GM19452 (cell line): ENCODE results near the gene CDK5.
"Not testable (repeated sequence)": the region's sequence is repeated elsewhere in the genome, so short reads cannot be mapped to it uniquely, and the experiment has no call there.

Experiments
- ATAC-seq: cut with Tn5 transposase; IDR thresholded peaks from one replicate; pipeline ENCODE4 v1.9.1; 2021; ENCODE audit not compliant: unreplicated experiment

CDK5 gene

DNA sequence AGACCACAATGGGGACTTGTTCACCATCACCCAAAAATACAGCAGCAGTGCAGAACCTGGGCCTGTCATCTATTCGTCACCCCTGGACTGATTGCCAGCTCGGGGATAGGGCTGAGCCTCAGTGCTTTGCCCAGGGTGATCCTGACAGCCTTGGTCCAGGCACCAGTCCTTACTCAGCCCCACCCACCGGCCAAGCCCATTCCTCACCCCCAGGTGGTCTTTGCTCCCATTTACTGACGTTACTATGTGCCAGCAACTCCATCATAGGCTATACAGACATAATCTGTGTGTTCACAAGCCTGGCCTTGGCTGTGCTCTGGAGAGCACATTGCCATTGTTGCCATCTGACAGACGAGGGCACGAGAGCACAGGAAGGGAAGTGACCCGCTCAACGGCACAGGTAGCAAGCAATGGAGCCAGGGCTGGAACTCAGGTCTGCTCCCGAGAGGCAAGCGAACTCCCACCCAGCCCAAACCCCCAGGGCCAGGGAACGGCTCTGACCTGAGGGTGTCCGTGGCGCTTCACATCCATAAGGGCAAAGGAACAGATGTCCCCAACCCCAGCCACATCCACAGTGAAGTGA lies 40.2 kb downstream of the CDK5 start:
- ATAC-seq: no peak

DNA sequence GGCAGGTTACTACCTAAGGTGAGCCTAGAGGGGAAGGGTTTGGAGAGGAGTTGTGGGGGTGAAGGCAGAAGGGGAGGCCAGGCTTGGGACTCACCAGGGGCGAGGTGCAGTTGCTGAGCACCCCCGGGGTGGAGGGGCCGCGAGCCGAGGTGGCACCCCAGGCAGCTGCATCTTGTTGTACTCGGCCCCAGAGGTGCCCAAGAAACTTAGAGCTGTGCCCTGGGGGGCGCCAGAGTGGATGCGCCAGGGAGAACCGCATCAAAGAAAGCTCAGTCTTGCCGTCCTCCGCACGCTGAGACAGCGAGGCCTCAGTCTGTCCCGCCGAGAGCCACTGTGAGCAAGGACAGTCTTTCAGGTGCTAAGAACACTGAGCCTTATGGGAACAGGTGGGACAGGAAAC lies 40.8 kb downstream of the CDK5 start:
- no peak for ATAC-seq

DNA sequence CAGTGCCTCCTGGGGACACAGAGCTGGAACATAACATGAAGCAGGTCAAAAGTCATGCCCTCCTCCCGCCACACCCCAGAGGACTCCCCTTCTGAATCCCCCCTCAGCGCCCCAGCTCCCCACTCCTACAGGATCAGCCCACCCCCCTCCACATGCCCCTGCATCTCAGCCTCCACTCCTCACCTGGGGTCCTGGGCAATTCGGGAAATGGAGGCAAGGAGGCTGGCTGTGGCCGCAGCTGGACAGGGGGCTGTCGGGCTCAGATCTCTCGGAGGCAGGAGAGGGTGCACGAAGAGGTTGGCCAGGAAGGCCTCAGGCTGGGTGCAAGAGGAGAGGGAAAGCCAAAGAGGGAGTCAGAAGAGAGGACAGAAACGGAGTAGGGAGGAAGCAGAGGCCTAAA lies 41.2 kb downstream of the CDK5 start:
- ATAC-seq: no peak

DNA sequence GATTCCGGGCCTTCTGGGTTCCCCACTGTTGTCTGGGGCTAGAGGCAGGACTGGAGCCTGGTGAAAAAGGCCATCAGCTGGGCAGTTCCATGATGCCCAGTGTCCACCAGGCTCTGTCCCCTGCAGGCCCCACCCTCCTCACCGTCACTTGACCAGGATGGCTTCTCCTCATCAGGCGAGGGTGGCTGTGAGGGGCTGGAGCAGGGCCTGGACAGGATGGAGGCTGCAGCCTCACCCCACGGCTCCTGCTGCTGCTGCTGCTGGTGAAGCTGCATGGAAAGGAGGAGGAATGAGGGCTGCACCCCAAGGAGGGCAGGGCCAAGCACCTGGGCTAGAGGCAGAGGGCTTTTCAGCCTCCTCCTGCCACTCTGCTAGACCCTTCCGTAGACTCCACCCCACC lies 41.7 kb downstream of the CDK5 start:
- ATAC-seq: no peak

DNA sequence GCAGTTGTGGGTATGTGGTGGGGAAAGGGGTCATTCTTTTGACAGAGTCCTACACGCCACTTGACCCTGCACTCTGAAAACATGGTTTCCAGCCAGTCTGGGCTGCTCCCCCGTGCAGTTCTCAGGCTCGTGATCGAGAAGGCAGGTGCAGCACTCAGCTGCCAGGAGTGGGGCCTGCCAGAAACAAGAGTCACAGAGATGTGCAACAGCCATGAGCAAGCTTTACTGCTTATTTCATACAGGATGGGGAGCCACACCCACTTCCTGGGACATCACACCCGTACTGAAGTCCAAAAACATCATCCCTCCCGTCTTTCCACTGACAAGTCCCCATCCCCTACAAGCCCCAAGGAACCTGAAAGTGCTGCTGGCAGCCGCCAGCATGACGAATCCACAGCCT lies 42.7 kb downstream of the CDK5 start:
- no peak for ATAC-seq

DNA sequence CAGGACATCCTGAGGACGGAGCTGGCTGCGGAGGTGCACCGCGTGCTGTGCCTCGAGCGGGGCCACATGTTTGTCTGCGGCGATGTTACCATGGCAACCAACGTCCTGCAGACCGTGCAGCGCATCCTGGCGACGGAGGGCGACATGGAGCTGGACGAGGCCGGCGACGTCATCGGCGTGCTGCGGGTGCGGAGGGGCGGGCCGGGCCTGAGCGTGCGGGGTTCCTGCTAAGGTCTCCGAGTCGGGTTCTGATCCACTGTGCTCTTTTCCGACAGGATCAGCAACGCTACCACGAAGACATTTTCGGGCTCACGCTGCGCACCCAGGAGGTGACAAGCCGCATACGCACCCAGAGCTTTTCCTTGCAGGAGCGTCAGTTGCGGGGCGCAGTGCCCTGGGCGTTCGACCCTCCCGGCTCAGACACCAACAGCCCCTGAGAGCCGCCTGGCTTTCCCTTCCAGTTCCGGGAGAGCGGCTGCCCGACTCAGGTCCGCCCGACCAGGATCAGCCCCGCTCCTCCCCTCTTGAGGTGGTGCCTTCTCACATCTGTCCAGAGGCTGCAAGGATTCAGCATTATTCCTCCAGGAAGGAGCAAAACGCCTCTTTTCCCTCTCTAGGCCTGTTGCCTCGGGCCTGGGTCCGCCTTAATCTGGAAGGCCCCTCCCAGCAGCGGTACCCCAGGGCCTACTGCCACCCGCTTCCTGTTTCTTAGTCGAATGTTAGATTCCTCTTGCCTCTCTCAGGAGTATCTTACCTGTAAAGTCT lies 43.8 kb downstream of the CDK5 start:
- no peak for ATAC-seq

DNA sequence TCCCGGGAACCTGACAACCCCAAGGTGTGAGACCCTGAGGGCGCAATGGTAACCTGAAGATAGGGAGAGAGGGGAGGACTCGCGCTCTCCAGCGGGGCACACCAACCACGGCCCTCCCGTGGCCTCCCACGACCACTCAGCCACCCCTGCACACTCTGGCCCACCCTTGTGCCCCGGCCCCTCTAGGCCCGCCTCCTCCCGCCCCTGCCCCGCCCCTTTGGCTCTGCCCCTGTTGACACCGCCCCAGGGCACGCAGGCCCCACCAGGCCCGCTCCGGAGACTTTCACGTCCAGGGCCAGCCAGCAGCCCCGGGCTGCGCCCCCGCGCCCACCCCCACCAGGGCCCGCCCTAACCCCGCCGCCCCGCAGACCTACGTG lies 44.4 kb downstream of the CDK5 start:
- ATAC-seq: no peak

DNA sequence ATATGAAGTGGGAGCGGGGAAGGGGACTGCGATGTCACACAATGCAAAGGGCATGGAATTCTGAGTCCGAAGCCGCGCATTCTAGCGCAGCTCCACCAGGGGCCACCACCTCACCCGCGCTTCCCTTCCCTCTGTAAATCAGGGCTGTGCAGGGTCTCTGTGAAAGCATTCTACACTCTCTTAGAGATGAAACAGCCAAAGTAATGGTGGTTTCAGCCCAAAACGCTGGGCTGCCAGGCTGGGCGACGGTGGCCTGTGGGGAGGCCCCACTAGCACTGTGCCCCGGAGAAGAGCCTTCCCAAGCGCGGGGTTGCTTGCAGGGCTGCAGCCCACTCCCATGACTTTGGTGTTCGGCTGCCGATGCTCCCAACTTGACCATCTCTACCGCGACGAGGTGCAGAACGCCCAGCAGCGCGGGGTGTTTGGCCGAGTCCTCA lies 44.8 kb downstream of the CDK5 start:
- no peak for ATAC-seq

DNA sequence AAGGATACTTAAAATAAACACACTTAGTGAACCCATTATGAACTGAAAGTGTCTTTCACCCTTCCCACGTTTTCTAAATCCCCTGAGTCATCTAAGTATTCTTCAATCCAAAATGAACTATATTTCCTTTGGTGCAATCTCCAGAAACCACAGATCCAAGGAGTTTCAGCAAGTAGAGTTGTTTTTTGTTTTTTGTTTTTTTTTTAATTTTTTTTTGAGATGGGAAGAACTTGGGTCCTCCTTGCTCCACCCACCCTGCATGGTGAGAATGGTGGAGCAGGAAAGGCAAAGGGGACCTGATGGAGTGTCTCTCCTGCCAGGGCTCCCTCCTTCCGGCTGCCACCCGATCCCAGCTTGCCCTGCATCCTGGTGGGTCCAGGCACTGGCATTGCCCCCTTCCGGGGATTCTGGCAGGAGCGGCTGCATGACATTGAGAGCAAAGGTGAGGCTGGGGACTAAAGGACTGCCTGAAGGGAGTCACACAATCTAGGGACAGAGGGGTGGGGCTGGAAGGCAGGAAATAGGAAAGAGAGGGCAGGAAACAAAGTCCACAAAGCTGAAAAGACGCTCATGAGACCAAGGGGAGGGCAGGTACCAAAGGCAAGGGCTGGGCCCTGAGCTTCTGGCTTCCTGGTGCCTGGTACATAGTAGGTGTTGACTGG lies 45.5 kb downstream of the CDK5 start:
- no peak for ATAC-seq

DNA sequence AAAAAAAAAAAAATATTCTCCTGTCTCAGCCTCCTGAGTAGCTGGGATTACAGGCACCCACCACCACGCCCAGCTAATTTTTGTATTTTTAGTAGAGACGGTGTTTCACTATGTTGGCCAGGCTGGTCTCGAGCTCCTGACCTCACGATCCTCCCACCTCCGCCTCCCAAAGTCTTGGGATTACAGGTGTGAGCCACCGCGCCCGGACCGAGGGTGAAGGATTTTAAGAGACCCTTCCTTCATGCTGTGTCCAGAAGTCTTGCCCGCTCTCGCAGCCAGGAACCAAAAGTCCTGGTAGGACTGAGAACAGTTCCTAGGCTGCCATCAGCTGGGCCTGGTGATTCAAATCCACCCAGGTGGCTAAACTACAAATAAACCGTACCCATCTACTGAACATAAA lies 46.1 kb downstream of the CDK5 start:
- ATAC-seq: not testable (repeated sequence)

DNA sequence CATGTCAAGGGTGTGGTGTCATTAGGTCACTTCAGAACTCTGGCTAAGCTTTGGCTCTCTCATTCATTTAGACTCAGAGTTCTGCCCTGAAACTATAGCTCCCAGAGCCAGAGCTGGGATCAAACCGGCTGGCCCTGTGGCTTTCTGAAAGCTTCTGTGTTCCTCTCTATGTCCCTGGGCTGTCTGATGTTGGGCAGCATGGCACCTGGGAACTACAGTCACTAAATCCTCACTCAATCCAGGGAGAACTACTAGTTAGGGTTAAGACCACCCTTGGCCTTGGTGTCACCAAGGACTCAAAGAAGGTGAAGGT lies 46.6 kb downstream of the CDK5 start:
- no peak for ATAC-seq

DNA sequence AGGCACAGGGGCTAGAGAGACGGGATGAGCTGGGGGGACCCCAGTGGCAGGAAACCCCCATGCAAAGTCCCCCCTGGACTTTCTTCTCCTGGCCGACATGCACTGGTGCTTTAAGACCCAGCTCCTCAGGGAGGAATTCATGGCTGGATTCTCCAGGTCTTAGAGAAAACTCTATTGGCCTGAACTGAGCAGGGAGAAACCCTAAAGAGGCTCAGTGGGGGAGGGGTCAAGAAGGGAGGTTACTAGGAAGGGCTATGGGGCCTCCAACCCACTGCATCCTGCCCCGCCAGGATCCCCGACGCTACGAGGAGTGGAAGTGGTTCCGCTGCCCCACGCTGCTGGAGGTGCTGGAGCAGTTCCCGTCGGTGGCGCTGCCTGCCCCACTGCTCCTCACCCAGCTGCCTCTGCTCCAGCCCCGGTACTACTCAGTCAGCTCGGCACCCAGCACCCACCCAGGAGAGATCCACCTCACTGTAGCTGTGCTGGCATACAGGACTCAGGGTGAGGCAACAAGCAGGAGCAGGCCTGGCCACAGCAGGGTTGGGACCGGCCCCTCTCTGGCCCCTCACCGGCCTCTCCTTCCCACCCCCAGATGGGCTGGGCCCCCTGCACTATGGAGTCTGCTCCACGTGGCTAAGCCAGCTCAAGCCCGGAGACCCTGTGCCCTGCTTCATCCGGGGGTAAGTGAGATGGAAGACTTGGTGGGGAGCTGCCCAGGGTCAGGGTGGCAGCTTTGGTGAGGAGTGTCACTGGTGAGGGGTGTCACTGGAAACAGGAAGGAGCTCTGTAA lies 47.2 kb downstream of the CDK5 start:
- no peak for ATAC-seq

DNA sequence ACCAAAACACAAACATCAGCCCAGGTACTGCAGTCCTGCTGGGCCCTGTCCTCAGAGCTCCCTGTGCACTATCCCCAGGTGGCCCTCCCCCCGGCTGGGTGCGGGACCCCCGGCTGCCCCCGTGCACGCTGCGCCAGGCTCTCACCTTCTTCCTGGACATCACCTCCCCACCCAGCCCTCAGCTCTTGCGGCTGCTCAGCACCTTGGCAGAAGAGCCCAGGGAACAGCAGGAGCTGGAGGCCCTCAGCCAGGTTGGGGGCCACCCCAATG lies 47.7 kb downstream of the CDK5 start:
- ATAC-seq: no peak

DNA sequence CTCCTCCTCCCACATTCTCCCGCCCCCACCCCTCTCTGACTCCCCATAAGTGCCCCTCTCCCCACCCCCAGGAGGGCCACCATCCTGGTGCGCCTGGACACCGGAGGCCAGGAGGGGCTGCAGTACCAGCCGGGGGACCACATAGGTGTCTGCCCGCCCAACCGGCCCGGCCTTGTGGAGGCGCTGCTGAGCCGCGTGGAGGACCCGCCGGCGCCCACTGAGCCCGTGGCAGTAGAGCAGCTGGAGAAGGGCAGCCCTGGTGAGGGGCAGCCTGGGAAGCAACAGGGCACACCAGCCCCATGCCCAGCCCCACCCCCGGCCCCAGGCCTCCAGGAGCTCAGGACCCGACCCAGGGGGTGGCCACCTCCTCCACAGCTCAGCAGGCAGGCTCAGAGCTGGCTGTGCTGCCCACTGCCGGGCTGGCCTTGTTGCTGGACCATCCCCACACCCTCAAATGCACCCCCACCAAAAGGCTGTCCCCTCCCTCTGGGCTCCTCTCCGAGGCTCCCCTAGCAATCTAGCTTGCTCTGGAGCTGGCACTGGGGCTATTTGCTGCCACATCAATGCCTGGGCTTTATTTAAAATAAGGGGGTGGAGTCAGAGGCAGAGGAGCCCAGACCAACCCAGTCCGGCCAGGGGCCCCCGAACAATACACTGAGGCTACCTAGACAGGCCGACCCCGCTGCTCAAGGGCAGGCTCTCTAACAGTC lies 48.2 kb downstream of the CDK5 start:
- no peak for ATAC-seq

DNA sequence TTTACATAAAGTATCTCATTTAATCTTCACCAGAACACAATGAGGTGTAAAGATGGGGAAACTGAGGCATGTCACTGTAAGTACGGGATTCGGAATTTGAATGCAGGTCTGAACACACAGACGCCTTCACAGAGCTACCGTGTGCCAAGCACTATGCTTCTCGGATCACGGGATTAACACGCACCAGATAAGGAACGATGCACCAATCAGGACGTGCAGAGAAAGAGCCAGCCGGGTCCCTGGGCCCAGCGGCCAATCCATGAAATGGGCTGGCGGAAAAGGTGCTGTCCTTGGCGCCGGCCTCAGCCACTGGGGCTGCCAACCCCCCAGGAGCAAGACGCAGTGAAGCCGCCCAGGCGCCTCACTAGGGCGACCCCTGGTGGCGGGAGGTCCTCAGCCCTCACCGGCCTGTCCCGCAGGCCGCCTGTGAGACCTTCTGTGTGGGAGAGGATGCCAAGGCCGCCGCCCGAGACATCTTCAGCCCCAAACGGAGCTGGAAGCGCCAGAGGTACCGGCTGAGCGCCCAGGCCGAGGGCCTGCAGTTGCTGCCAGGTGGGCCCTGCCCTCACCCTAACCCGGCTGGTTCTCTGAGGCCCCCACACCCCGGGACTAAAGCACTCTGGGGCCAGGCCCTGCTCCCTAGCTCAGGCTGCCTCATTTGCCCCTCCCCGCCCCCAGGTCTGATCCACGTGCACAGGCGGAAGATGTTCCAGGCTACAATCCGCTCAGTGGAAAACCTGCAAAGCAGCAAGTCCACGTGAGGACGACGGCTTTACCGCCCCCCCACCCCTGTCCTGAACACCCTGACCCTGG lies 49.0 kb downstream of the CDK5 start:
- ATAC-seq: peak; percentile 68

DNA sequence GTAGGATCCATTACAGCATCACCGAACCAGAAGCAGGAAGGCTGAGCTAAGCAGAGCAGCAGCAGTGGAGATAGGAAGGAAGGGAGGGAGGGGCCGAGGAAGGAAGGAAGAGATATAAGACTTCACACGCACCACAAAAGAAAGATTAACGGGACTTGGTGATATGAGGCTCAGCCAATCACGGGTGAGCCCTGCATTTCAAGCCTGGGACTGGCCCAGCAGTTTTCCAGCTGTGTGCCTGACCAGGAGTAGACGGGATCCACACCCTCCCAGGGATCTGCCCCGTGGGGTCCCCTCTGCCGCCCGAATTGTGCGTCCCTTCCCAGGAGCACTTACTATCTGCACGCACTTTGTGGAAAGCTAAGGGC lies 49.6 kb downstream of the CDK5 start:
- no peak for ATAC-seq

DNA sequence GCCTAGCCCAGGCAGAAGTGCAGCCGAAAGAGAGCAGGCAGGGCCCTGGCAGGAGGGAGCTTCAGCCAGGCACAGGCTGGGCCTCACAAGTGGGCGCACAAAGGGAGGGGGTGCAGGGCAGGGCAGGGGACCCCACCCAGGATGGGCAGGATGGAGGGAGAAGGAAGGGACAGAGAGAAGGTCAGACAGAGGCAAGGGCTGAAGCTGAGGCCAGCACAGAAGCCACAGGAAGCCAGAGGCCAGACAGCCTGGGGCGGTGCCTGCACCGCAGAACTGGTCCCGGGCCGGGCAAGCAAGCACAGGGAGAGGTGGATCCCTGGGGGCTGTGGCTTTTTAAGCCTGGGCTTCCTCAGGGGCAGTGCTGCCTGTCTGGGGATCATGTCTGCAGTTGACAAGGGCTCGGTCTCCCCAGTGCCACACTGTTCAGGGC lies 50.2 kb downstream of the CDK5 start:
- no peak for ATAC-seq

DNA sequence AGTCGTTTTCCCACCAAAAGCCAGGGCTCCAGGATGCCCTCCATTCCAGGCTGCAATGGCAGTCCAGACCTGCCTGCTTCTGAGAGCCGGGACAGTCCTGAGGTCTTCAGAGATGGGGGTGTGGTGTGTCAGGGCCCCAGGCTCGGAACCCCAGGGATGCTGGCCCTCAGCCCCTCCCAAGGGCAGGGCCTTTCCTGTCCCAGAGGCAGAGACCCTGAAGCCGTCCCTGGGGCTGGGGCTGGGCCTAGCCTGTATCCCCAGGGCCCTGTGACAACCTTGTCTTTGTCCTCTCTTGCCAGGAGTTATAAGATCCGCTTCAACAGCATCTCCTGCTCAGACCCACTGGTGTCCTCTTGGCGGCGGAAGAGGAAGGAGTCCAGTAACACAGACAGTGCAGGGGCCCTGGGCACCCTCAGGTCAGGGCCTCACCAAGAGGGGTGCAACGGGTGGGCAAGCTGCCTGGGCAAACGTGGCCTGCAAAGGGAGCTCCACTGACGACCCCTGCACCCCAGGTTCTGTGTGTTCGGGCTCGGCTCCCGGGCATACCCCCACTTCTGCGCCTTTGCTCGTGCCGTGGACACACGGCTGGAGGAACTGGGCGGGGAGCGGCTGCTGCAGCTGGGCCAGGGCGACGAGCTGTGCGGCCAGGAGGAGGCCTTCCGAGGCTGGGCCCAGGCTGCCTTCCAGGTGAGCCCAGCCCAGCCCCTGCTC lies 51.0 kb downstream of the CDK5 start:
- no peak for ATAC-seq

DNA sequence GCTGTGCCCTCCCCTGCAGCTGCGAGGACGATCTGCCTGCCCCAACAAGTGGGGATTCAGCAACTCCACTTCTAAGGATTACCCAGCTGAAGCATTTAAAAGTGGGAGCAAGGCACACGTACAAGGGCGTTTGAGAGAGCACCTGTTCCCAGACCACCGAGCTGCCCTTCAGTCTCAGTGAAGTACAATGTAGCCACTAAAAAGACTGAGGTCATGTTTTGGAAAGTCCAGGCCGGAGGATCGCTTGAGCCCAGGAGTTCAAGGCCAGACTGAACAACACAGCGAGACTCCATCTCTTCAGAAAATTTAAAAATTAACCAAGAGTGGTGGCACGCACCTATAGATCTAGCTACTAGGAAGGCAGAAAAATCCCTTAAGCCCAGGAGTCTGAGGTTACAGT lies 52.1 kb downstream of the CDK5 start:
- ATAC-seq: no peak
